NCI-H146 (cell line): ENCODE data around the gene FGF22.
"Not testable (repeated sequence)": the region's sequence is repeated elsewhere in the genome, so short reads cannot be mapped to it uniquely, and the experiment has no call there.

ENCODE experiments used
- DNase-seq: peaks from one replicate; lab custom pipeline; 2025; lab: John Stamatoyannopoulos, UW

The FGF22 gene

GRCh38 chr19:607301-608154, 32.2 kb upstream of the FGF22 start:
- DNase-seq: no peak

GRCh38 chr19:608155-609003, 31.3 kb upstream of the FGF22 start:
- no peak for DNase-seq

- no peak for DNase-seq
Observed at GRCh38 chr19:609004-609346, 30.7 kb upstream of the FGF22 start.

GRCh38 chr19:610071-610800, 29.4 kb upstream of the FGF22 start:
- DNase-seq: no peak

- no peak for DNase-seq
Observed at GRCh38 chr19:610801-611480, 28.7 kb upstream of the FGF22 start.

GRCh38 chr19:611481-611868, 28.2 kb upstream of the FGF22 start:
- DNase-seq: no peak

- DNase-seq: no peak
Observed at GRCh38 chr19:612941-613340, 26.7 kb upstream of the FGF22 start.

GRCh38 chr19:613732-614567, 25.7 kb upstream of the FGF22 start:
- DNase-seq: no peak

GRCh38 chr19:615619-616018, 24.1 kb upstream of the FGF22 start:
- DNase-seq: no peak

- no peak for DNase-seq
Observed at GRCh38 chr19:616062-616700, 23.5 kb upstream of the FGF22 start.

- DNase-seq: no peak
Observed at GRCh38 chr19:616747-617526, 22.7 kb upstream of the FGF22 start.

- DNase-seq: no peak
Observed at GRCh38 chr19:617551-618246, 22.0 kb upstream of the FGF22 start.

GRCh38 chr19:618247-618619, 21.4 kb upstream of the FGF22 start:
- DNase-seq: no peak

- DNase-seq: no peak
Observed at GRCh38 chr19:618674-619285, 20.9 kb upstream of the FGF22 start.

GRCh38 chr19:619286-620002, 20.2 kb upstream of the FGF22 start:
- DNase-seq: no peak

GRCh38 chr19:620166-620862, 19.4 kb upstream of the FGF22 start:
- DNase-seq: no peak

- DNase-seq: not testable (repeated sequence)
Observed at GRCh38 chr19:621191-621590, 18.5 kb upstream of the FGF22 start.
